Endodermal cell (in vitro differentiated cells): ENCODE measurements around the gene SLMAP. TPM values are rescaled to one million over a fixed set of nuclear protein-coding genes. Genes with fewer than 3 reads are reported as not detected.

ENCODE experiments used
- DNase-seq: peaks from one replicate; pipeline ENCODE4 v3.0.0-alpha.2; 2017
- H3K27ac ChIP-seq: 2 replicates; pipeline ENCODE4 v1.5.1; 2013; ENCODE audit warnings: mild to moderate bottlenecking, low read depth, low read length, moderate library complexity
- H3K27me3 ChIP-seq: 2 replicates; pipeline ENCODE4 v1.6.1; 2013; ENCODE audit warnings: mild to moderate bottlenecking, low read length, moderate library complexity; ENCODE audit not compliant: insufficient read depth, control insufficient read depth, poor library complexity, severe bottlenecking
- H3K36me3 ChIP-seq: 2 replicates; pipeline ENCODE4 v1.7.0; 2013; ENCODE audit warnings: mild to moderate bottlenecking, low read length, moderate library complexity; ENCODE audit not compliant: control insufficient read depth, insufficient read depth
- H3K4me1 ChIP-seq: one replicate; pipeline ENCODE4 v1.7.0; 2013; ENCODE audit warnings: low read length; ENCODE audit not compliant: control insufficient read depth, insufficient read depth
- H3K4me3 ChIP-seq: 2 replicates; pipeline ENCODE4 v1.5.1; 2013; ENCODE audit warnings: mild to moderate bottlenecking, low read length, moderate library complexity
- H3K9ac ChIP-seq: 2 replicates; pipeline ENCODE4 v1.6.1; 2013; ENCODE audit warnings: mild to moderate bottlenecking, low read length, moderate library complexity; ENCODE audit not compliant: poor library complexity, severe bottlenecking; ENCODE audit errors: extremely low read depth
- H3K9me3 ChIP-seq: 2 replicates; pipeline ENCODE4 v1.6.1; 2013; ENCODE audit warnings: mild to moderate bottlenecking, low read length, moderate library complexity; ENCODE audit not compliant: control insufficient read depth
- H3K27ac Mint-ChIP-seq: 2 replicates; pipeline ENCODE4 v1.8.0; 2020; ENCODE audit warnings: mixed read lengths
- H3K27me3 Mint-ChIP-seq: 2 replicates; pipeline ENCODE4 v1.8.0; 2021; ENCODE audit warnings: mild to moderate bottlenecking, mixed read lengths; ENCODE audit not compliant: insufficient read depth
- H3K36me3 Mint-ChIP-seq: 2 replicates; pipeline ENCODE4 v1.8.0; 2020; ENCODE audit warnings: low read depth, mixed read lengths
- H3K4me1 Mint-ChIP-seq: 2 replicates; pipeline ENCODE4 v1.8.0; 2020; ENCODE audit warnings: mixed read lengths
- H3K4me3 Mint-ChIP-seq: 2 replicates; pipeline ENCODE4 v1.8.0; 2020; ENCODE audit warnings: mild to moderate bottlenecking, moderate library complexity, mixed read lengths
- H3K9me3 Mint-ChIP-seq: 2 replicates; pipeline ENCODE4 v1.8.0; 2020; ENCODE audit warnings: mild to moderate bottlenecking, mixed read lengths
- WGBS, 2 experiments: methylation state at CpG; one replicate each; pipeline versions ENCODE4 v1.1.5 to v1.1.7; 2013; ENCODE audit warnings: missing lambda C conversion rate in 2 of 2, mixed read lengths in 1 of 2; ENCODE audit not compliant: insufficient coverage in 1 of 2, insufficient read length in 1 of 2; 5-methylcytosine and 5-hydroxymethylcytosine counted together
- total RNA-seq, 2 donors: library from RNA; stranded (reverse); fragmentation: NEBNext Ultra II Directional in 1 of 2; extraction: Animal tissue kit (Norgen Biotek cat#: 25700) in 1 of 2; gene quantifications; 2 replicates in 1 of 2; 3 replicates in 1 of 2; pipeline ENCODE4 v1.2.1, GENCODE V29; 2021
- TF ChIP-seq, protein P1 (sequence below): fragments of 200-600 bp; sonication (generic); conservative IDR thresholded peaks from 2 replicates; pipeline ENCODE4 v1.5.0; 2021; ENCODE audit warnings: antibody characterized with exemption, mild to moderate bottlenecking

Gene SLMAP
- total RNA-seq, 2 donors from 2014 or later = 64.8 to 65.7 TPM

DNA sequence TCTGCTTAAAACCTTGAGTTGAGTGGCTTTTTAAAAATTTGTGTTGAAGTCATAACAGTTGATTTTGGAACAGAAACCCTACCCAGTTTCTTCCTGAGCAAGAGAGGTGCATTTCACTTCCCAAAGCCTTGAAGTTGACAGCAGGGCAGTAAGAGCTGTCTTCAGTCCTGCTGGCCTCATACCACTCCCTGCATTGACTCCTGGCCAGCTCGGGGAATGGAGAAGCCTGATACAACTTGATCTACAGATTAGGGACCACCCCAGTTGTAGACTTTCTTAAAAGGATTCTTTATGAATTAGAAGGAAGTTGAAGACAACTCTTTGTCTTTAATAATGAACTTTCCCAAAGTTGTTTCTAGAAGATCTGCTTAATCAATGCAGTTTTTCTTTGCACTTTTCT is 161.5 kb downstream of the SLMAP start:
- TF ChIP-seq, protein P1, sequence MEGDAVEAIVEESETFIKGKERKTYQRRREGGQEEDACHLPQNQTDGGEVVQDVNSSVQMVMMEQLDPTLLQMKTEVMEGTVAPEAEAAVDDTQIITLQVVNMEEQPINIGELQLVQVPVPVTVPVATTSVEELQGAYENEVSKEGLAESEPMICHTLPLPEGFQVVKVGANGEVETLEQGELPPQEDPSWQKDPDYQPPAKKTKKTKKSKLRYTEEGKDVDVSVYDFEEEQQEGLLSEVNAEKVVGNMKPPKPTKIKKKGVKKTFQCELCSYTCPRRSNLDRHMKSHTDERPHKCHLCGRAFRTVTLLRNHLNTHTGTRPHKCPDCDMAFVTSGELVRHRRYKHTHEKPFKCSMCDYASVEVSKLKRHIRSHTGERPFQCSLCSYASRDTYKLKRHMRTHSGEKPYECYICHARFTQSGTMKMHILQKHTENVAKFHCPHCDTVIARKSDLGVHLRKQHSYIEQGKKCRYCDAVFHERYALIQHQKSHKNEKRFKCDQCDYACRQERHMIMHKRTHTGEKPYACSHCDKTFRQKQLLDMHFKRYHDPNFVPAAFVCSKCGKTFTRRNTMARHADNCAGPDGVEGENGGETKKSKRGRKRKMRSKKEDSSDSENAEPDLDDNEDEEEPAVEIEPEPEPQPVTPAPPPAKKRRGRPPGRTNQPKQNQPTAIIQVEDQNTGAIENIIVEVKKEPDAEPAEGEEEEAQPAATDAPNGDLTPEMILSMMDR = no peak
- no peaks in the 10 kb centered on the region for H3K27me3 Mint-ChIP-seq
- WGBS, 2 experiments = 93% methylated on average over 1 of the region's 1 CpG; no CpG with 5 or more reads in 1 of the 2 experiments
- peaks cover 68% of the 10 kb centered on the region for H3K36me3 Mint-ChIP-seq
- no peaks in the 10 kb centered on the region for H3K27me3 ChIP-seq
- no peak overlapping the region for H3K27ac Mint-ChIP-seq
- H3K4me1 Mint-ChIP-seq = peaks cover 2% of the 10 kb centered on the region
- H3K9me3 ChIP-seq = no peaks in the 10 kb centered on the region
- no peaks in the 10 kb centered on the region for H3K4me1 ChIP-seq
- no peak overlapping the region for H3K4me3 Mint-ChIP-seq
- no peak overlapping the region for H3K9ac ChIP-seq
- H3K27ac ChIP-seq = no peak overlapping the region
- H3K9me3 Mint-ChIP-seq = no peaks in the 10 kb centered on the region
- no peak overlapping the region for H3K4me3 ChIP-seq
- no peak for DNase-seq
- peaks cover 69% of the 10 kb centered on the region for H3K36me3 ChIP-seq

DNA sequence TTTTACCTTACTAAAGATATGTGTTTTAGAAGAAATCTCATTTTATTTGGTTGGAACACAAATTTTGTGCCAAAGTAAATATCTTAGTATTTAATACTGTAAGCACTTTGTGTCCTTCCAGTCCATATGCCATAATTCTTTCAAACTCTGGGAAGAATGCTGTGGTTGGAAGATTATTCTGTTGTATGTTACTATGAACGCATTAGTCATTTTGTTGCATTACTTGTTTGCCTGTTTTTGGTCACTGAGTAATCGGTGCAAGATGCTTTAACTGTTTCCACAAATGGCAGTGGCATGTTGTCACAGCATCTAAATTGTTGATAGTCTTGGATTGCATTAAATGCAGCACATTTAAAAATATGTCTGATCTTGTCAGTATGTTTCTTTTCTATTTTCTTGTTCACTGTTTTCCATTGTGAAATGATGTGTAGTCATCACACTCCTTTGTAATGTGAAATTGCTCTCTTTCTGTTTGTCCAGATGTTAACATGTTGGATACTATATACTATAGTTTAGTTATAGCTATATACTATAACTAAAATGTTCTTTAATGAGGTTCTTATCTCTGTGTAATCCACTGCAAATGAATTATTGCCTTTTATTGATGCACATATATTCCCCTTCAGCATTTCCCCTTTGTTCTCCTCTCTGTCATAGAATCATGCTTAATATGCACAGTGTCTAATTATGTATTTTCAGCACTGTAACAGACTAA is 162.2 kb downstream of the SLMAP start:
- Mint-ChIP-seq H3K36me3 (peaks cover 68% of the 10 kb centered on the region), H3K27ac (no peak overlapping the region), H3K4me3 (no peak overlapping the region), H3K9me3 (no peaks in the 10 kb centered on the region), H3K27me3 (no peaks in the 10 kb centered on the region), H3K4me1 (peaks cover 6% of the 10 kb centered on the region)
- no peak for DNase-seq
- no peak overlapping the region for H3K27ac ChIP-seq
- H3K4me1 ChIP-seq = no peaks in the 10 kb centered on the region
- TF ChIP-seq, protein P1 = no peak
- H3K4me3 ChIP-seq = no peak overlapping the region
- no peak overlapping the region for H3K9ac ChIP-seq
- no peaks in the 10 kb centered on the region for H3K9me3 ChIP-seq
- 88 to 93% methylated on average over 2 of the region's 2 CpGs for WGBS, 2 experiments
- no peaks in the 10 kb centered on the region for H3K27me3 ChIP-seq
- peaks cover 75% of the 10 kb centered on the region for H3K36me3 ChIP-seq

DNA sequence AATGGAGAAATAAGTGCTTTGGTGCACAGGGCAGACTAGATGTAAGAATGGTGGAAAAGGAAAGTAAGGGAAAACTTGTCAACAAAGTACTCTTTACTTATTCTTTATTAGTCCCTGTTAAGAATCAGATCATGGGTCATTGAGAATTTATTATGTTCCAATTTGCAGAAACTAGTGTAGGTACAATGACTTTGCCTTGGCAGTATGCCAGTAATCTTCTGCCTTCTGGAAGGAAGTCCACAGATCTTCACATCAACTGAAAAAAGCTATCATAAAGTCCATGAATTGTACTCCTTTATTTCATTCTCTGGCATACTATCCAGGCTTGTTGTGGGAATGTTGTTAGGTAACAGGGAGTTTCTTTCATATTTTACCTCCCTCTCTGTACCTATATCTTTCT is 163.9 kb downstream of the SLMAP start:
- Histone ChIP-seq H3K9ac (no peak overlapping the region), H3K4me3 (no peak overlapping the region), H3K27me3 (no peaks in the 10 kb centered on the region), H3K9me3 (no peaks in the 10 kb centered on the region), H3K4me1 (no peaks in the 10 kb centered on the region), H3K36me3 (peaks cover 74% of the 10 kb centered on the region), H3K27ac (no peak overlapping the region)
- H3K4me1 Mint-ChIP-seq = peaks cover 6% of the 10 kb centered on the region
- TF ChIP-seq, protein P1 = no peak
- no peak overlapping the region for H3K27ac Mint-ChIP-seq
- H3K36me3 Mint-ChIP-seq = peaks cover 63% of the 10 kb centered on the region
- no peaks in the 10 kb centered on the region for H3K27me3 Mint-ChIP-seq
- no peak overlapping the region for H3K4me3 Mint-ChIP-seq
- no peaks in the 10 kb centered on the region for H3K9me3 Mint-ChIP-seq
- no peak for DNase-seq
